Muscle layer of duodenum (tissue), 2 donors: ENCODE data around the gene EYA2.

Source experiments
- H3K27ac ChIP-seq: one replicate; pipeline ENCODE4 v1.7.0; 2013; ENCODE audit warnings: mild to moderate bottlenecking, low read length
- H3K27me3 ChIP-seq: one replicate; pipeline ENCODE4 v1.7.0; 2013; ENCODE audit warnings: low read depth, mild to moderate bottlenecking, control low read depth, low read length
- H3K36me3 ChIP-seq, 2 donors: one replicate each; pipeline ENCODE4 v1.7.0; 2013; ENCODE audit warnings: low read length in 2 of 2, control low read depth in 1 of 2, mild to moderate bottlenecking in 1 of 2; ENCODE audit not compliant: insufficient read depth in 2 of 2, control insufficient read depth in 1 of 2
- H3K4me1 ChIP-seq, 2 donors: one replicate each; pipeline ENCODE4 v1.7.0; 2013; ENCODE audit warnings: low read length in 2 of 2, mild to moderate bottlenecking in 2 of 2, control low read depth in 1 of 2, moderate library complexity in 1 of 2; ENCODE audit not compliant: insufficient read depth in 2 of 2, control insufficient read depth in 1 of 2
- H3K4me3 ChIP-seq, 2 donors: one replicate each; pipeline ENCODE4 v1.7.0; 2013; ENCODE audit warnings: low read length in 2 of 2, low read depth in 1 of 2, mild to moderate bottlenecking in 1 of 2
- H3K9me3 ChIP-seq, 2 donors: one replicate each; pipeline ENCODE4 v1.7.0; 2013; ENCODE audit warnings: low read length in 2 of 2, control low read depth in 1 of 2, mild to moderate bottlenecking in 1 of 2; ENCODE audit not compliant: control insufficient read depth in 1 of 2
- donor health status: healthy.

The EYA2 gene

DNA sequence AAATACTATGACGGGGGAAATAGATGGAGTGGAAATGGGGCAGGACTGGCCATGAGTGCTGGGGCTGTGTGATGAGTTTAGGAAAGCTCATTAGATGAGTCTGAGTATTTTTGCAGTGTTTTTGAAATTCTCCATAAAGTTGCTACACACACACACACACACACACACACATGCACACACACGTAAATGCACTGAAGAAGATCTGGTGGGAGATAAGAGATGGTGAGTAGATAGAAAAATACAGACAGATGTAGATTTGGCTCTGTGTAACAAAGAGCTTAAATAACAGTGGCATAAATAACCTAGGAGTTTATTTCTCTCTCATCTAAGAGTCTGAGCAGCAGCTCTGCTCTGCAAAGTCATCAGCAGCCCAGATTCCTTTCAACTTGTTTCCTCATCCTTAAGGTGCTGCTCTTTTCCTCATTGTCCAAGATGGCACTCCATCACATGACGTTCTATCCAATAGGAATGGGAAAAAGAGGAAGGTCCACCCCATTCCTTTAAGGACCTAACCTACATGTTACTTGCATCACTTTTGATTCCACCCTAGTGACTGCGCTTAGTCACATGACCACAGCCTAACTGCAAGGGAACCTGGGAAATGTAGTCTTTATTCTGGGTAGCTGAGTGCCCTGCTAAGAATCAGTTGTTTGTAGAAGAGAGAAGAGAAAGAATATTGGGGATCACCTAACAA is 76.4 kb downstream of the EYA2 start:
- H3K9me3 ChIP-seq, result no peaks in the 10 kb centered on the region
- H3K36me3 ChIP-seq, result no peaks in the 10 kb centered on the region
- no peak overlapping the region for H3K4me3 ChIP-seq
- peaks cover 4% of the 10 kb centered on the region for H3K27me3 ChIP-seq
- H3K4me1 ChIP-seq, result no peaks in the 10 kb centered on the region
- no peak overlapping the region for H3K27ac ChIP-seq

DNA sequence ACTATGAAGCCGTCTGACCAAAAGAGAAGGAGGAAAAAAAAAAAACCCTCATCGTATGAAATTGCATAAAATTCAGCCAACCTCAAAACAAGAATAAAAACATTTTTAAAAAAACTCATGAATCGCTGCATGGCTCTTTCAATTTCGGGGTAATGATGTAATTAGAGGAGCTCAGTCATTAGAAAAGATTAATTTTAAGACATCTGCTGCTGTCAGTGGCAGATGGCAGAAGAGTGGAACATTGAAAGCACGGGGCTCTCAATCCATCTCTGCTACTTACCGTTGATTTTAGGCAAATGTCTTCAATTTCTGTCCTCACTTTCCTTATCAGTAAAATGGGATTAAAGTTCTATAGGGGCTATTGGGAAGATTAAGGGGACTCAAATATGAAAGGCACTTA is 79.1 kb downstream of the EYA2 start:
- H3K9me3 ChIP-seq, result no peaks in the 10 kb centered on the region
- no peak overlapping the region for H3K4me3 ChIP-seq
- no peaks in the 10 kb centered on the region for H3K4me1 ChIP-seq
- H3K36me3 ChIP-seq, result no peaks in the 10 kb centered on the region
- H3K27me3 ChIP-seq, result peaks cover 4% of the 10 kb centered on the region
- H3K27ac ChIP-seq, result no peak overlapping the region

DNA sequence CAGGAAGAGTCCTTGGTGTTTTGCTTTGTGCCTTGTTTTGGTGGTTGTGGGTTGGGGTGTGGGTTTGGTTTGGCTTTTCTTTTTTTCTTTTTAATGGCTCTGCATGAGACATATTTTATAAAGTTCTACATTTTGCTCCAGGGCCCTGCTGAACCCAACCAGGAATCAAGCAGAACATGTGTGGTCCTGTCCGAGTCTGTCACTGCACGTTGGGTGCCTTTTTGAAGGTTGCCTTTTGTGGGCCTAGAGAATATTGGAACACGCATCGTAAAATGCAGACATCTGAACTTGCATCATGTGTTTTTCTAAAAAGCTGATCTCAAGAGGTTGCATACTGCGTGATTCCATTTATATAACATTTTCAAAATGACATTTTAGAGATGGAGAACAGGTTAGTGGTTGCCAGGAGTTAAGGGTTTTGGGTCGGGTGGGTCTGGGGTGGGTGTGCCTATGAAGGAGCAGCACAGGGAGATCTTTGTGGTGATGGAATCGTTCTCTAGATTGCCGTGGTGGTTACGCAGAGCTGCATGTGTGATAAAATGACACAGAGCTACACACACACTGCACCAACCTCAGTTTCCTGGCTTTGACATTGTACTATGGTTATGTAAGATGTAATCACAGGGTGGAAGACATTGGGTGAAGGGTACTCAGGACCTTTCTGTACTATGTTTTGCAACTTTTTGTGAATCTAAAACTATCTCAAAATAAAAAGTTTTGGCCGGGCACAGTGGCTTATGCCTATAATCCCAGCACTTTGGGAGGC is 80.2 kb downstream of the EYA2 start:
- H3K9me3 ChIP-seq, result no peaks in the 10 kb centered on the region
- H3K36me3 ChIP-seq, result no peaks in the 10 kb centered on the region
- H3K4me3 ChIP-seq, result no peak overlapping the region
- H3K4me1 ChIP-seq, result no peaks in the 10 kb centered on the region
- H3K27ac ChIP-seq, result no peak overlapping the region
- H3K27me3 ChIP-seq, result peaks cover 4% of the 10 kb centered on the region

DNA sequence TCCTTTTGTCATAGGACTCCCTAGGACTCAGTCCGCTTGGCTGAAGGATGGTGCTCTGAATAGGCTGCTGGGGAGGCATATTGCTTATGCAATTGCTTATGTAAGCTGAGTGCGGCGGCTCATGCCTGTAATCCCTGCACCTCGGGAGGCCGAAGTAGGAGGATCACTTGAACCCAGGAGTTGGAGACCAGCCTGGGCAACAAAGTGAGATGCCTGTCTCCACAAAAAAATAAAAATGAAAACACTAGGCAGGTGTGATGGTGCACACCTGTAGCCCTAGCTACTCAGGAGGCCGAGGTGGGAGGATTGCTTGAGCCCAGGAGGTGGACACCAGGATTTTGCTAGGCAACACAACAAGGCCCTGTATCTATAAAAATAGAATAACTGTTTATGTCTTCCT is 81.3 kb downstream of the EYA2 start:
- Histone ChIP-seq H3K27me3 (peaks cover 4% of the 10 kb centered on the region), H3K36me3 (no peaks in the 10 kb centered on the region), H3K4me1 (no peaks in the 10 kb centered on the region), H3K9me3 (no peaks in the 10 kb centered on the region), H3K27ac (no peak overlapping the region), H3K4me3 (no peak overlapping the region)

- H3K36me3 ChIP-seq, result no peaks in the 10 kb centered on the region
- H3K4me3 ChIP-seq, result no peak overlapping the region
- peaks cover under 1 to 1% of the 10 kb centered on the region in 2 donors for H3K9me3 ChIP-seq
- H3K27me3 ChIP-seq, result peaks cover 4% of the 10 kb centered on the region
- H3K27ac ChIP-seq, result no peak overlapping the region
- no peaks in the 10 kb centered on the region for H3K4me1 ChIP-seq
Observed at GRCh38 chr20:46977204-46977603, 82.6 kb downstream of the EYA2 start.

GRCh38 chr20:46977909-46978588 is 83.4 kb downstream of the EYA2 start:
- Histone ChIP-seq H3K4me1 (no peaks in the 10 kb centered on the region), H3K27ac (no peak overlapping the region), H3K4me3 (no peak overlapping the region), H3K9me3 (peaks cover 4 to 5% of the 10 kb centered on the region in 2 donors), H3K36me3 (no peaks in the 10 kb centered on the region), H3K27me3 (no peaks in the 10 kb centered on the region)

DNA sequence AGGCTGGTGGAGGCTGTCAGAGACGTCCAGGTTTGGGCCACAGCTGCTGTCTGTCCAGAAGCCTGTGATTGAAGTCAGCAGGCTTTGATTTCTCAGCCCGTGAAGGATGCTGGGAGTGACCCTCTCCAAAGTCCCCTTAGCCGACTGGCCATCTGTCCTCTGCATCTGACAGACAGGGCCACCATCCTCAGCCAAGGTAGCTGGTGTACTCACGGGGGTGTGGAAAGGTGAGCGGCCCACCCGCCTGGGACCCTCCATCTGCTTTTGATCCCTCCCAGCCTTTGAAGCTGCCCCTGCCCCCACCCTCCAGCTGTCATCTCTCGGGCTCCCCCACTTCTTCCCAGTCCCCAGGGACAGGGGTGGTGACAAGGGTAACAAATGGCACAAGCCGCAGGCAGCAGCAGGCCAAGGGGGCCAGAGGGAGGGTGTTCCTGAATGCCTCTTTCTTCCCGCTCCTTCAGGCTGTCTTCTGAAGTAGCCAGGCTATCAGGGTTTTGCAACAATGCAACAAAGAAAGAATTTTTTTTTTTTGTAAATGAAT is 84.4 kb downstream of the EYA2 start:
- Histone ChIP-seq H3K4me3 (no peak overlapping the region), H3K36me3 (no peaks in the 10 kb centered on the region), H3K9me3 (peaks cover 4 to 9% of the 10 kb centered on the region in 2 donors), H3K27me3 (no peaks in the 10 kb centered on the region), H3K4me1 (no peaks in the 10 kb centered on the region), H3K27ac (no peak overlapping the region)

GRCh38 chr20:46979603-46980241 is 85.1 kb downstream of the EYA2 start:
- no peak overlapping the region for H3K4me3 ChIP-seq

DNA sequence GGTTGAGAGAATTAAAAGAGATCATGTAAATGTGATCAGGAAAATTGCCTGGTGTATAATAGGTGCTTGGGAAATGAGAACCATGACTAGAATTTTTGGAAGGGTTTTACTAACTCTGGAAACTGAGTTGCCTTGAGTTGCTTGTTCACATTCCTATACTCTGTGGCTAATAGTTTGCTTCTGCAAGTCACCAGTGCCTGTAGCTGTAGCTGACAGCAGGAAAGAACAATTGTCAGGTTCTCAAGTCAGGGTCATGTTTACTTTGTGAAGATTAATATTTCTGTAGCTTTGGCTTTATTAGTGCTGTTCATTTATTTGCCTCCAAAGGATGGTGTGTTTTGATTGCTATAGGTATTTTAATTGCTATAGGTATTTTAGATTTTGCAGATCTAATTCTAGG is 86.5 kb downstream of the EYA2 start:
- H3K4me1 ChIP-seq, result no peaks in the 10 kb centered on the region
- H3K27me3 ChIP-seq, result no peaks in the 10 kb centered on the region
- no peak overlapping the region for H3K27ac ChIP-seq
- no peak overlapping the region for H3K4me3 ChIP-seq
- no peaks in the 10 kb centered on the region for H3K36me3 ChIP-seq
- peaks cover 4 to 9% of the 10 kb centered on the region in 2 donors for H3K9me3 ChIP-seq

More at GRCh38 chr20:46979603-46980241, 85.1 kb downstream of the EYA2 start:
- Histone ChIP-seq H3K4me1 (no peaks in the 10 kb centered on the region), H3K36me3 (no peaks in the 10 kb centered on the region), H3K9me3 (peaks cover 4 to 9% of the 10 kb centered on the region in 2 donors), H3K27me3 (no peaks in the 10 kb centered on the region), H3K27ac (no peak overlapping the region)

DNA sequence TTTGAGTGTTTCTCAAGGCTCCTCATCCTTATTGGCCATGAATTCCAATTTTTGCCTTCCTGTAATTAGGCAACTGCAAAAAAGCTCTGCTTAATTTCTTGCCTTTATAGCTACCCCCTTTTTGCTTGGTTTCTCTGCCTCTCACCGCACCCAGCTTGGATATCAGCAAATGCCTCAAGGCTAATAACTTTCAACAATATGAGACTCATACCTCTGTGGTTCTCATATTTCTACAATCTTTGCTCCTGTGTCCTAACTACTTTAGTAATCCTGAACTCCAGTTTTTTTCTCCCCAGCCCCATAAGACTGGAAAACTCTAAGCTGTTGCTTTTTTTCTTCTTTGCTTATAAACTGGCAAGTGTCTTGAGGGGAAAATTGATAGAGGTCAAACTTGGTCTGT is 88.8 kb downstream of the EYA2 start:
- Histone ChIP-seq H3K4me3 (no peak overlapping the region), H3K27ac (no peak overlapping the region), H3K27me3 (no peaks in the 10 kb centered on the region)

GRCh38 chr20:46984405-46984804 is 89.8 kb downstream of the EYA2 start:
- no peaks in the 10 kb centered on the region for H3K36me3 ChIP-seq
- H3K9me3 ChIP-seq, result peaks cover 4 to 9% of the 10 kb centered on the region in 2 donors
- no peaks in the 10 kb centered on the region for H3K4me1 ChIP-seq
- H3K4me3 ChIP-seq, result no peak overlapping the region
- no peak overlapping the region for H3K27ac ChIP-seq
- H3K27me3 ChIP-seq, result no peaks in the 10 kb centered on the region

More for the DNA sequence above, 88.8 kb downstream of the EYA2 start:
- Histone ChIP-seq H3K9me3 (peaks cover 4 to 9% of the 10 kb centered on the region in 2 donors), H3K4me1 (no peaks in the 10 kb centered on the region), H3K36me3 (no peaks in the 10 kb centered on the region)
